GM18517 (cell line): ENCODE results near the gene ERC2.

Source experiments
- ATAC-seq: cut with Tn5 transposase; IDR thresholded peaks from one replicate; pipeline ENCODE4 v1.9.1; 2021; ENCODE audit warnings: mild to moderate bottlenecking, moderate library complexity; ENCODE audit not compliant: unreplicated experiment

The ERC2 gene

DNA sequence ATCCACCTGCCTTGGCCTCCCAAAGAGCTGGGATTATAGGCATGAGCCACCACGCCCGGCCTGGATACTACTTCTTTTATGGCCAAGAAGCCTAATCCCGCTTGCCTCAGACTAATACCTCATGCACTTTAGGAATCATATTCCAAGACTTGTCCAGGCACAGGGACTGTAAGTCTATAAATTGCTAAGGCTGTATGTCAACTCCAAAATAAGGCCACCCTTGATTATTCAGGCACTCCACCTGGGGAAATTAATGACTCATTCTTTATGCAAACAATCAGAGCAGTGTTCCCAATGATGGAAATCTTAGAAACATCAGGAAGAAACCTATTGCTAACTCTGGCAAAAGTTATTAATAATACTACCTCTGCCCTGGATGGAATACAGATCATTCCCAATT, 98.4 kb downstream of the ERC2 start:
- ATAC-seq = no peak

DNA sequence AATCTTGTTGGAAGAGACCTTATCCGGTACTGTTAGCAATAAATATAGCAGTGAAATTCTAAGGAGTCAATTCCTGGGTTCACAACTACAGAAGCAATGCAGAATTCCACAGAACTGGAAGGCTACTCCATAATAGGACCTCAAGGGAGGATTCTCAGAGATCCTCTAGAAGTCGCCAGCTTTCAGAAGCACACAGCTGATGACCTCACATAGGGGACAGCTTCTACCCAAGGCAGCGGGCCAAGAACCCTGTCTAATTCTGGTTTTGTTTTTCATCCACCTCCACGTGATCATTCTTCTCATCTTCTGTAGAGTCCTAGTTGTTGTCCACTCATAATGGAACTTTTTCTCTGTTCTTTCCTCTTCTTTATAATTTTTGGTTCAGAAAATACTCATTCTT, 99.4 kb downstream of the ERC2 start:
- ATAC-seq = no peak

DNA sequence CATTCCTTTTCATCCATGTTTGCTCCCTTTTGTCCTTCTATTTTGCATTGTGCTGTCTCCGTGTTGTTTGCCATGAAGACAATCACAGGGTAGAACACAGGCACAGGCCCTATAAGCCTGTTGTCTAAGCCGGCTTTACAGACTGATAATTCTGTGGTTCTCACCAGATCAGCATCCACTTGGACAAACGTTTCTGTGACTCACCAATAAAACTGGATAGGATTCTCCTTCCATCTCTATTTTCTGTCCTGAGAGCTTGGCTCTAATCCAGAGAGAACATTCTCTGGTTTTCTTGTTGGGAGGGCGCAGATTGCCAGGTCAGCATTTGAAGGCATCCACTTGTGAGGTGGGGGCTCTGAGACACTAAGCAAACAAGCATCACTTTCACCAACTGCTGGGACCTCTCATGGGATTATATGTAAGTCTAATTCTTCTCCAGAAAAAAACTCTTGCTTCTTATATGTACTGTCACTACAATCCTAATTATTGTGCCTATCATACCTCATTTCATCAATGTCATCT, 101.6 kb downstream of the ERC2 start:
- ATAC-seq = no peak

DNA sequence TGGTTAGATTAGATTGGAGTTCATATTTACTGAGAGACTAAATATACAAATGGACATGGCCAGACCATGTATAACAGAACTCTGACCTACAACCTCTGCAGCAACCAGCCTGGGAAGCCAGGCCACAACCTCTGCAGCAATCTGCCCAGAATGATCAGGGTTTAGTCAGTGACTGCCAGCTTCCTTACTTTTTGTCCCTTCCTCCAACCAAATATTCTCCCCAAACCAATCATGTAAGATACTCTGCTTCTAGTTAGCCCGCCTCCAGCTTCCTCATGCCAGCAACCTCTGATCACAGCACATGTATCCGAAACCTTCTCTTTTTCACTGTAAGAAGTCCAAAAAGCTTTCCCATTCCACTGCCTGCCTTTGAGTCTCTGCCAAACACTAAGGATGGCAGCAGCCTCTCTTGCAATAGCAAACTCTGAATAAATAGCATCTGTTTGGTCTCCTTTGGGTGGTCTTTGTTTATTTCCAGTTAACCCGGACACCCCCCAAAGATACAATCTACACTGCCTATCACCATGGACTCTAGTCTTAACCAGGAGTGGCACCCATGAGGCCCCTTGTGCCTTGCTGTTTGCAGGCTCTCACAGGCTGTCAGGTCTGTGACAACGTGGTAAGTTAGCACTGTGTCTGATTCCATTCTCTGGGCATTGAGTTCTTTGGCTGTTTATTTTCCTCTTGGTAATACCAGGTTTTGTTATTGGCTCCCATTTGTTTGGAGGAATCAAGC, 102.2 kb downstream of the ERC2 start:
- ATAC-seq = no peak

GRCh38 chr3:56364665-56365064, 103.6 kb downstream of the ERC2 start:
- no peak for ATAC-seq

- ATAC-seq = no peak
Measured at GRCh38 chr3:56363720-56364119, 104.5 kb downstream of the ERC2 start.

DNA sequence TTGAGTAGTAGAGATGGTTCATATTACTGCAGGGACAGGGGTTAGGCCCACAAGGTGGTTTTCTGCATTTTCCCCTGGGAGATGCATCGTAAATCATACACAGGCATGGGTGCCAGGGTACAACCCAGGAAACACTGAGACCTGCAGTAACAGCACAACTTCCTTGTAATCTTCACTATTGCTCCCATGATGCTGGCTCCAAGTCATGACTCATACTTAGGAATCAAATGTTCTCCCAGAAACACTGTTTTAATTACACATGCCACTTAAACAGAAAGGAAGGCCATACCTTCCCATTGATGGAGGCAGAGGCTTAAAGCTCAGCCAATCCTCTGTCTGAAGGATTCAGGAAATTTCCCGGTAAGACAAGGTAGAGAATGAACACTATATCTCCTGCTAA, 106.5 kb downstream of the ERC2 start:
- no peak for ATAC-seq

- ATAC-seq = no peak
Measured at GRCh38 chr3:56357266-56357665, 111.0 kb downstream of the ERC2 start.

GRCh38 chr3:56356808-56357207, 111.5 kb downstream of the ERC2 start:
- no peak for ATAC-seq

DNA sequence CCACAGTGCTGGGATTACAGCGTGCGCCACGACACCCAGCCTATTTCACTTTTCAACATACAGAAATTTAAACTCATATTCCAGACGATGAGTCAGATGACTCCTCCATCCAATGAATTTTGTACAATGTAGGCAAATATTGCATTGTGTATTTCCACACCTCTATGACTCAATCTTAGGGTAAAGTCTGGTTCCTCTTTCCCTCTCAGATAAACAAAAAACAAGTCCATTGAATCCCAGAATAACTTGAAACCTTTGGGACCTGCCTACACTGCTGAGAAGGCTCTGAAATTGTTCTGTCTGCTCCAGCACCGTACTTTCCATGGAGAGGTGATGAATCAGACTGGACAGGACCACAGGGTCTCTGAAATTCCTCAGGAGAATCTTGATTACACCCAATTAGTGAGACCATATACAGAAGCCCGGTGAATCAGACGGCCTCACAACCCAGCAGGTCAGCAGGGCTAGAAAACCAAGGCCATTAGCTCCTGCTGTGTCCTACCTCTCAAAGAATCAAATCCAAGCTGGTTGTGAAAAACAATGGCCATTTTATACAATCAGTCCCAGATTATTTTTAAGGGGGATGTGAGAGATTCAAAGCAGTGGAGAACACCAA, 112.6 kb downstream of the ERC2 start:
- no peak for ATAC-seq

- no peak for ATAC-seq
Measured at GRCh38 chr3:56351537-56351936, 116.7 kb downstream of the ERC2 start.

- no peak for ATAC-seq
Measured at GRCh38 chr3:56347219-56347871, 120.9 kb downstream of the ERC2 start.

- ATAC-seq = no peak
Measured at GRCh38 chr3:56342475-56342874, 125.8 kb downstream of the ERC2 start.

- no peak for ATAC-seq
Measured at GRCh38 chr3:56339671-56340070, 128.6 kb downstream of the ERC2 start.

GRCh38 chr3:56339244-56339643, 129.0 kb downstream of the ERC2 start:
- ATAC-seq = no peak

DNA sequence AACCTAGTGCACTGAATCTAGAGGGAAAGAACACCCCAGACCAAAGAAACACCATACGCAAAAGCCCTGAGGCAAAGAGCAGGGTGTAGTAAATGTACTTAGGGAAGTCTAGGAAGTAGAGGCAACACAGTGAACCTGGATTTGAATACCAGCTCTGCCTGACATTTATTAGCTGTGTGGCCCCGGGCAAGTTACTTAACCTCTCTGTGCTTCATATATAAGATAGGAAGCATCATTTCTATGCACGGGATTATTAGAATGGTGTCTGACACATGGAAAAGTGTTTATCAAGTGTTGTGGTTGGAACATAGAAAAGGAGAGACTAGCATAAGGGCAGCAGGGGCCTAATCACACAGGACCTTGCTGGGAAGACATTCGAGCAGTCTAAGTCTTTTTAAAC, 132.2 kb downstream of the ERC2 start:
- ATAC-seq = no peak

GRCh38 chr3:56324473-56324872, 143.8 kb downstream of the ERC2 start:
- ATAC-seq = no peak

DNA sequence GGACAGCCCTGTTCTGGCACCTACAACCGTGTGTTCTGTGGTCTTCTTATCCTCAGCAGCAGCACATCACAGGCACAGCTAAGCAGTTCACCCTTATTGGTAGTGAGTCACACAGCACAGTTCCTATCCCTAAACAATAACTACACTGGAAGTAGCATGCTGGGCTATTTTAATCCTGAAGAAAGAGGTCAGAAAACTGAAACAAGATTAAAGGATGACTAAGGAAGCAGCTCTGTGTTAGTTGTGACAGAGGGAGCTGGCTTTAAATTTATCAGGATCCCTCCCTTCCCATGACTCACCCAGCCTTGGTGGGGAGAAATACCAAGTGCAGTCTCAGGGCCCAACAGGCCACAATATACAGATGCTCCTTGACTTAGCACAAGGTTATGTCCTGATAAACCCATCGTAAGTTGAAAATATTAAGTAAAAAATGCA, 144.3 kb downstream of the ERC2 start:
- no peak for ATAC-seq

- no peak for ATAC-seq
Measured at GRCh38 chr3:56322862-56323261, 145.4 kb downstream of the ERC2 start.

DNA sequence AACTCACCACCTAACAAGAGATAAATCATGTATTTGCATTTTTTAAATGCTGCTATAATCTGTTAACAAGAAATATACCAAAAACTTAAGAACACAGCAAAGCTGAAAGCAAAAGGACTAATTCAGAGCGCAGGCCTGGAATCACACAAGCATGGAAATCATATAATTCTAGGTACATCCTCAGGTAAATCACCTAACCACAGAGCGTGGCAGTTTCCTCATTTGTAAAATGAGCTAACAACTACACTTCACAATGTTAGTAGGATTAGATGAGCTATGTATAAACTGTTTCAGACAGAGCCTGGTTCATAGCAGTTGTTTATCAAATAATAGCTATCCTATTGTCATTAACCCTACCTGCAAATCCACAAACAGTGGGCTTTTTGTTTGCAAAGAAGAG, 146.4 kb downstream of the ERC2 start:
- no peak for ATAC-seq

GRCh38 chr3:56321383-56321782, 146.9 kb downstream of the ERC2 start:
- ATAC-seq = no peak

- ATAC-seq = no peak
Measured at GRCh38 chr3:56320883-56321282, 147.4 kb downstream of the ERC2 start.
